ENCODE measurements around the gene DNER.
"Not testable (repeated sequence)": the region's sequence is repeated elsewhere in the genome, so short reads cannot be mapped to it uniquely, and the experiment has no call there.

The DNER gene

DNA sequence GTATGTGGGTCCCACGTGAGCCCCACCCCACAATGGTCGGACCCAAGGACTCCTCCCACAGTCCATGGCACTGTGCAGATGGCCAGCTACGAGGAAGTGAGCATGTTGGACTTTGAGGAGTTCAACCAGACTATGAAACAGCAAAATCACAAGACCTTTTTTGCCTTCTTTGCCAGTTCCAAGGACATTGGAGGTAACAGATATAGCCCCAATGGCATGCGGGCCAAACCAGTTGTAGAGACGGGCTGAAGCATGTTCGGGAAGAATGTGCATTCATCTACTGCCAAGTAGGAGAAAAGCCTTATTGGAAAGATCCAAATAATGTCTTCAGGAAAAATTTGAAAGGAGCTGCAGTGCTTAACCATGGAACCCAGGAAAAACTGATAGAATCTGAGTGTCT is 12.6 kb downstream of the DNER start:
- no peak for DNase-seq
- Histone ChIP-seq H3K27ac (no peak overlapping the region), H3K36me3 (no peaks in the 10 kb centered on the region), H3K9me3 (ENCODE audit: severe bottlenecking) (no peaks in the 10 kb centered on the region), H3K27me3 (ENCODE audit: insufficient read depth, low read depth, severe bottlenecking) (peaks cover 74% of the 10 kb centered on the region), H3K4me3 (ENCODE audit: low read depth, low read length) (no peak overlapping the region)
- TF ChIP-seq, protein P1, sequence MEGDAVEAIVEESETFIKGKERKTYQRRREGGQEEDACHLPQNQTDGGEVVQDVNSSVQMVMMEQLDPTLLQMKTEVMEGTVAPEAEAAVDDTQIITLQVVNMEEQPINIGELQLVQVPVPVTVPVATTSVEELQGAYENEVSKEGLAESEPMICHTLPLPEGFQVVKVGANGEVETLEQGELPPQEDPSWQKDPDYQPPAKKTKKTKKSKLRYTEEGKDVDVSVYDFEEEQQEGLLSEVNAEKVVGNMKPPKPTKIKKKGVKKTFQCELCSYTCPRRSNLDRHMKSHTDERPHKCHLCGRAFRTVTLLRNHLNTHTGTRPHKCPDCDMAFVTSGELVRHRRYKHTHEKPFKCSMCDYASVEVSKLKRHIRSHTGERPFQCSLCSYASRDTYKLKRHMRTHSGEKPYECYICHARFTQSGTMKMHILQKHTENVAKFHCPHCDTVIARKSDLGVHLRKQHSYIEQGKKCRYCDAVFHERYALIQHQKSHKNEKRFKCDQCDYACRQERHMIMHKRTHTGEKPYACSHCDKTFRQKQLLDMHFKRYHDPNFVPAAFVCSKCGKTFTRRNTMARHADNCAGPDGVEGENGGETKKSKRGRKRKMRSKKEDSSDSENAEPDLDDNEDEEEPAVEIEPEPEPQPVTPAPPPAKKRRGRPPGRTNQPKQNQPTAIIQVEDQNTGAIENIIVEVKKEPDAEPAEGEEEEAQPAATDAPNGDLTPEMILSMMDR (IDR thresholded peaks at IDR 0.05; ENCODE audit: low read depth, low read length), result no peak

DNA sequence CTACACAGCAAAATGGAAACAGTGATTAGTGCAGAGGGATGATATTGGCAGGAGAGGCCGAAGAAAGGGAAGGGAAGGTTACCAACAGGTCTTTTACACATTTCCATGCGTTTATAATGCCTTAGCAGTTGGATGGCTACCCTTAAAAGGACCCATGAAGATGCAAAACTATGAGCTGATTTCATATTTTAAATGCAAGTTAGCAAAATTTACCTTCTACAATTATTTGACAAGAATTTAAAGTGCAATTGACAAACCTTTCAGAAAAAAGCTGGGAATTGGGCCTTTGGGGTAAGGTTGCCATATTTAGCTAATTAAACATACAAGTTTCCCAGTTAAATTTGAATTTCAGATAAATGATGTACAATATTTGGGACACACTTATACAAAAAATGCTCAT is 13.3 kb downstream of the DNER start:
- Histone ChIP-seq H3K9me3 (ENCODE audit: severe bottlenecking) (no peaks in the 10 kb centered on the region), H3K4me3 (ENCODE audit: low read depth, low read length) (no peak overlapping the region), H3K27ac (no peak overlapping the region), H3K36me3 (no peaks in the 10 kb centered on the region), H3K27me3 (ENCODE audit: insufficient read depth, low read depth, severe bottlenecking) (peaks cover 69% of the 10 kb centered on the region)
- TF ChIP-seq, protein P1 (IDR thresholded peaks at IDR 0.05; ENCODE audit: low read depth, low read length), result no peak
- no peak for DNase-seq

GRCh38 chr2:229695961-229696360 is 18.4 kb downstream of the DNER start:
- peaks cover 29% of the 10 kb centered on the region for H3K27me3 ChIP-seq (ENCODE audit: insufficient read depth, low read depth, severe bottlenecking)
- no peaks in the 10 kb centered on the region for H3K9me3 ChIP-seq (ENCODE audit: severe bottlenecking)
- no peaks in the 10 kb centered on the region for H3K36me3 ChIP-seq
- no peak for DNase-seq
- no peak overlapping the region for H3K4me3 ChIP-seq (ENCODE audit: low read depth, low read length)
- H3K27ac ChIP-seq, result no peak overlapping the region
- TF ChIP-seq, protein P1 (IDR thresholded peaks at IDR 0.05; ENCODE audit: low read depth, low read length), result no peak

GRCh38 chr2:229693845-229694244 is 20.5 kb downstream of the DNER start:
- H3K27me3 ChIP-seq (ENCODE audit: insufficient read depth, low read depth, severe bottlenecking), result peaks cover 17% of the 10 kb centered on the region
- H3K36me3 ChIP-seq; DNase-seq; H3K9me3 ChIP-seq (ENCODE audit: severe bottlenecking); H3K4me3 ChIP-seq (ENCODE audit: low read depth, low read length); H3K27ac ChIP-seq: not testable (repeated sequence)

DNA sequence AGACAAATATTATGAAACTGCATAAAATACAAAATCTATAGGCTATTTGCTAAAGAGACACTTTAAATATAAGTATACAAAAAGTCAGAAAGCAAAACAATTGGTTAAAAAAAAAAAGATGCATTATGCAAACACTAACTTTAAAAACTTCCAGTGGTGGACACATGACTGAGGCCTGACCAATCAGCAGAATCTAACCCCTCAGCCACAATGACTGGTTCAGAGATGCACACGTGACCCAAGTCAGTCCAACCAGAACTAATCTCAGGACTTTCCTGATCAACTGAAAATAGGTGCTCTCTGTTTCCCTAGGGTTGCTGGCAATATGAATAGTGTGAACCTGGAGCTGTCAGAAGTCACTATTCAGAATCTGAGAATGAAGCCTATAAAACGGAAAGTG is 22.7 kb downstream of the DNER start:
- DNase-seq, result no peak
- Histone ChIP-seq H3K36me3 (no peaks in the 10 kb centered on the region), H3K27ac (no peak overlapping the region), H3K27me3 (ENCODE audit: insufficient read depth, low read depth, severe bottlenecking) (peaks cover 16% of the 10 kb centered on the region), H3K4me3 (ENCODE audit: low read depth, low read length) (no peak overlapping the region), H3K9me3 (ENCODE audit: severe bottlenecking) (no peaks in the 10 kb centered on the region)
- TF ChIP-seq, protein P1 (IDR thresholded peaks at IDR 0.05; ENCODE audit: low read depth, low read length), result no peak

- DNase-seq, result no peak
- TF ChIP-seq, protein P1 (IDR thresholded peaks at IDR 0.05; ENCODE audit: low read depth, low read length), result no peak
These were observed 25.0 kb downstream of the DNER start for GRCh38 chr2:229689307-229689839.

More at GRCh38 chr2:229689307-229689839, 25.0 kb downstream of the DNER start:
- Histone ChIP-seq H3K4me3 (ENCODE audit: low read depth, low read length) (no peak overlapping the region), H3K27me3 (ENCODE audit: insufficient read depth, low read depth, severe bottlenecking) (peaks cover 17% of the 10 kb centered on the region), H3K27ac (no peak overlapping the region), H3K36me3 (no peaks in the 10 kb centered on the region), H3K9me3 (ENCODE audit: severe bottlenecking) (no peaks in the 10 kb centered on the region)
